GM12891 (cell line): ENCODE measurements around the gene PPM1A.

Source experiments
- POLR2A ChIP-seq: IDR thresholded peaks from 2 replicates; pipeline ENCODE4 v1.6.1; 2011; ENCODE audit warnings: low read depth, low read length, control low read depth
- POLR2AphosphoS5 ChIP-seq: IDR thresholded peaks from 2 replicates; pipeline ENCODE4 v1.6.1; 2011; ENCODE audit warnings: low read depth, low read length, control low read depth
- POU2F2 ChIP-seq: IDR thresholded peaks from 2 replicates; pipeline ENCODE4 v1.6.1; 2011; ENCODE audit warnings: low read depth, mild to moderate bottlenecking, control low read depth, low read length, moderate library complexity
- TAF1 ChIP-seq: IDR thresholded peaks from 2 replicates; pipeline ENCODE4 v1.6.1; 2011; ENCODE audit warnings: low read depth, low read length, control low read depth

DNA sequence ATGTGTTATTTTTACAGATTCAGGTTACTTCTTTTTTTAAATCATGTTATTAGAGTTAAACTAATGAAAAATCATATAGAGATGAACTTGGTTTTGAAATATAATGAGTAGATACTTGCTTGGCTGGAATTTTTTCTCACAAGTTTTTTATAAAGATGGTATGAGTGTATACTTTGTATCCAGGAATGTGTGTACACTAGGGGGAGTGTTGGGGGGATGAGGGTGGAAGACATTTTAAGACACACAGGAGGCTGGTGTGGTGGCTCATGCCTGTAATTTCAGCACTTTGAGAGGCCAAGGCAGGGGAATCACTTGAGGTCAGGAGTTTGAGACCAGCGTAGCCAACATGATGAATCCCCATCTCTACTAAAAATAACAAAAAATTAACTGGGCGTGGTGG, 23.2 kb downstream of the PPM1A start:
- TF ChIP-seq POU2F2 (no peak), POLR2AphosphoS5 (no peak), TAF1 (no peak), POLR2A (no peak)
